Measurements from ENCODE around the gene GRIN3B. TPM values are rescaled to one million over a fixed set of nuclear protein-coding genes. Genes with fewer than 3 reads are reported as not detected.

GRIN3B gene
- total RNA-seq, 2 experiments from 2014 or later: 0.07 TPM; not detected in 1

GRCh38 chr19:986083-986482 is 14.1 kb upstream of the GRIN3B start:
- DNase-seq (no peak), ATAC-seq (no peak)
- Mint-ChIP-seq H3K4me3 (peak overlapping the region; percentile 92), H3K9me3 (no peaks in the 10 kb centered on the region), H3K4me1 (ENCODE audit: low read depth) (peaks cover 21% of the 10 kb centered on the region), H3K36me3 (ENCODE audit: low read depth) (peaks cover 15% of the 10 kb centered on the region), H3K27me3 (no peaks in the 10 kb centered on the region), H3K27ac (no peak overlapping the region)
- intact Hi-C loops (cut with micrococcal nuclease): no loop called here
- no peak for TF ChIP-seq CTCF (IDR thresholded peaks at IDR 0.05)
- ChIA-PET CTCF (interaction anchor here (3.6 kb wide), 1 partner anchor 122 kb away, joined by 31 read pairs; no protein-coding TSS in a partner anchor), POLR2A (interaction anchor here (1.0 to 5.1 kb wide), 3 partner anchors 11 to 187 kb away, joined by 3 to 37 read pairs (median 4); no protein-coding TSS in a partner anchor)

GRCh38 chr19:988081-988480 is 12.1 kb upstream of the GRIN3B start:
- H3K4me1 Mint-ChIP-seq (ENCODE audit: low read depth): peaks cover 19% of the 10 kb centered on the region
- ChIA-PET CTCF (interaction anchor here (0.7 kb wide), 1 partner anchor 125 kb away, joined by 4 read pairs; no protein-coding TSS in a partner anchor), POLR2A (interaction anchor here (5.1 kb wide), 1 partner anchor 9 kb away, joined by 37 read pairs; no protein-coding TSS in a partner anchor)
- no peak overlapping the region for H3K4me3 Mint-ChIP-seq
- no peak for ATAC-seq
- no peaks in the 10 kb centered on the region for H3K27me3 Mint-ChIP-seq
- no peak overlapping the region for H3K27ac Mint-ChIP-seq
- TF ChIP-seq CTCF (IDR thresholded peaks at IDR 0.05): no peak
- no peaks in the 10 kb centered on the region for H3K9me3 Mint-ChIP-seq
- H3K36me3 Mint-ChIP-seq (ENCODE audit: low read depth): peaks cover 19% of the 10 kb centered on the region
- intact Hi-C loops (cut with micrococcal nuclease): no loop called here
- DNase-seq: no peak

- ChIA-PET CTCF (no interaction called here), POLR2A (no interaction called here)
- Mint-ChIP-seq H3K27me3 (no peaks in the 10 kb centered on the region), H3K4me1 (ENCODE audit: low read depth) (peaks cover 18% of the 10 kb centered on the region), H3K4me3 (no peak overlapping the region), H3K36me3 (ENCODE audit: low read depth) (peaks cover 19% of the 10 kb centered on the region), H3K27ac (no peak overlapping the region), H3K9me3 (no peaks in the 10 kb centered on the region)
- ATAC-seq (no peak), DNase-seq (no peak)
- TF ChIP-seq CTCF (IDR thresholded peaks at IDR 0.05): no peak
- intact Hi-C loops (cut with micrococcal nuclease): no loop called here
Observed at GRCh38 chr19:988510-988909, 11.7 kb upstream of the GRIN3B start.

GRCh38 chr19:989381-990081 is 10.7 kb upstream of the GRIN3B start:
- intact Hi-C loops (cut with micrococcal nuclease): no loop called here
- H3K36me3 Mint-ChIP-seq (ENCODE audit: low read depth): peaks cover 19% of the 10 kb centered on the region
- H3K9me3 Mint-ChIP-seq: no peaks in the 10 kb centered on the region
- no peak for TF ChIP-seq CTCF (IDR thresholded peaks at IDR 0.05)
- CTCF ChIA-PET: no interaction called here
- no peaks in the 10 kb centered on the region for H3K27me3 Mint-ChIP-seq
- H3K4me1 Mint-ChIP-seq (ENCODE audit: low read depth): peaks cover 15% of the 10 kb centered on the region
- POLR2A ChIA-PET: no interaction called here
- ATAC-seq (no peak), DNase-seq (no peak)
- H3K4me3 Mint-ChIP-seq: no peak overlapping the region
- H3K27ac Mint-ChIP-seq: no peak overlapping the region

GRCh38 chr19:990119-990571 is 10.1 kb upstream of the GRIN3B start:
- Mint-ChIP-seq H3K9me3 (no peaks in the 10 kb centered on the region), H3K36me3 (ENCODE audit: low read depth) (peaks cover 19% of the 10 kb centered on the region), H3K27me3 (no peaks in the 10 kb centered on the region), H3K27ac (no peak overlapping the region), H3K4me3 (no peak overlapping the region), H3K4me1 (ENCODE audit: low read depth) (peaks cover 10% of the 10 kb centered on the region)
- CTCF ChIA-PET: no interaction called here
- POLR2A ChIA-PET: no interaction called here
- TF ChIP-seq CTCF (IDR thresholded peaks at IDR 0.05): no peak
- intact Hi-C loops (cut with micrococcal nuclease): no loop called here
- DNase-seq (no peak), ATAC-seq (no peak)

Data from activated CD8-positive, alpha-beta T cell treated with anti-CD3 and anti-CD28 coated beads for 36 hours (primary cell).